IMR-90 (cell line): ENCODE measurements around the gene TSPAN4.

Experiments
- BHLHE40 ChIP-seq: fragments of 150-350 bp; IDR thresholded peaks from 2 replicates; pipeline ENCODE4 v1.6.1; 2016; ENCODE audit warnings: mild to moderate bottlenecking, low read depth, low read length
- CEBPB ChIP-seq: IDR thresholded peaks from 2 replicates; pipeline ENCODE4 v1.6.1; 2012; ENCODE audit warnings: low read depth, low read length, improper control_type of control experiment
- CHD1 ChIP-seq: IDR thresholded peaks from 2 replicates; pipeline ENCODE4 v1.6.1; 2012; ENCODE audit warnings: low read depth, low read length, improper control_type of control experiment
- FOS ChIP-seq: fragments of 150-350 bp; IDR thresholded peaks from 2 replicates; pipeline ENCODE4 v1.6.1; 2016; ENCODE audit warnings: low read depth, low read length
- MAZ ChIP-seq: IDR thresholded peaks from 2 replicates; pipeline ENCODE4 v1.6.1; 2012; ENCODE audit warnings: low read depth, mild to moderate bottlenecking, low read length, improper control_type of control experiment, moderate library complexity, borderline replicate concordance
- MXI1 ChIP-seq: IDR thresholded peaks from 2 replicates; pipeline ENCODE4 v1.6.1; 2012; ENCODE audit warnings: low read depth, mild to moderate bottlenecking, low read length, moderate library complexity, borderline replicate concordance
- POLR2A ChIP-seq: IDR thresholded peaks from 2 replicates; pipeline ENCODE4 v1.6.1; 2012; ENCODE audit warnings: mild to moderate bottlenecking, low read depth, low read length
- RAD21 ChIP-seq: IDR thresholded peaks from 2 replicates; pipeline ENCODE4 v1.6.1; 2012; ENCODE audit warnings: low read length, improper control_type of control experiment
- RCOR1 ChIP-seq: IDR thresholded peaks from 2 replicates; pipeline ENCODE4 v1.6.1; 2012; ENCODE audit warnings: mild to moderate bottlenecking, low read length, improper control_type of control experiment; ENCODE audit not compliant: insufficient replicate concordance
- TF ChIP-seq, protein P1 (sequence below): conservative IDR thresholded peaks from 2 replicates; pipeline ENCODE4 v1.5.1; 2012; ENCODE audit warnings: mild to moderate bottlenecking, low read depth, low read length, improper control_type of control experiment
- TF ChIP-seq, protein P2 (sequence below): fragments of 150-350 bp; IDR thresholded peaks from 2 replicates; pipeline ENCODE4 v1.6.1; 2017; ENCODE audit warnings: mild to moderate bottlenecking, antibody characterized with exemption, low read length, low read depth
- TF ChIP-seq, protein P3 (sequence below): fragments of 150-350 bp; IDR thresholded peaks from 2 replicates; pipeline ENCODE4 v1.6.1; 2016; ENCODE audit warnings: low read depth, mild to moderate bottlenecking, low read length, moderate library complexity, borderline replicate concordance

DNA sequence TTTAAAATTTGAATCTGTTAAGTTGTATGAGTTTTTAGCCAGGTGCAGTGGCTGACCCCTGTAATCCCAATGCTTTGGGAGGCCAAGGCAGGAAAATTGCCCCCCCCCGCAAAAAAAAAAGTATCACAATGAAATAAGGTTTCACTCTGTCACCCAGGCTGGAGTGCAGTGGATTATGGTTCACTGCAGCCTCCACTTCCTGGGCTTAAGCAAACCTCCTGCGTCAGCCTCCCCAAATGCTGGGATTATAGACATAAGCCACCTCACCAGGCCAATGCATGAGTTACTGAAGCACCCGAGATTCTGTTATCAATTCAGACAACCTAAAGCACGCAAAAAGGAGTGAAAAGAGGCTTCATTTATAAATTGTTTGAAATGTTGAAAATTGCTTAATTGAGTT is 70.4 kb downstream of the TSPAN4 start:
- TF ChIP-seq, protein P1, sequence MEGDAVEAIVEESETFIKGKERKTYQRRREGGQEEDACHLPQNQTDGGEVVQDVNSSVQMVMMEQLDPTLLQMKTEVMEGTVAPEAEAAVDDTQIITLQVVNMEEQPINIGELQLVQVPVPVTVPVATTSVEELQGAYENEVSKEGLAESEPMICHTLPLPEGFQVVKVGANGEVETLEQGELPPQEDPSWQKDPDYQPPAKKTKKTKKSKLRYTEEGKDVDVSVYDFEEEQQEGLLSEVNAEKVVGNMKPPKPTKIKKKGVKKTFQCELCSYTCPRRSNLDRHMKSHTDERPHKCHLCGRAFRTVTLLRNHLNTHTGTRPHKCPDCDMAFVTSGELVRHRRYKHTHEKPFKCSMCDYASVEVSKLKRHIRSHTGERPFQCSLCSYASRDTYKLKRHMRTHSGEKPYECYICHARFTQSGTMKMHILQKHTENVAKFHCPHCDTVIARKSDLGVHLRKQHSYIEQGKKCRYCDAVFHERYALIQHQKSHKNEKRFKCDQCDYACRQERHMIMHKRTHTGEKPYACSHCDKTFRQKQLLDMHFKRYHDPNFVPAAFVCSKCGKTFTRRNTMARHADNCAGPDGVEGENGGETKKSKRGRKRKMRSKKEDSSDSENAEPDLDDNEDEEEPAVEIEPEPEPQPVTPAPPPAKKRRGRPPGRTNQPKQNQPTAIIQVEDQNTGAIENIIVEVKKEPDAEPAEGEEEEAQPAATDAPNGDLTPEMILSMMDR: no peak
- TF ChIP-seq CHD1: no peak
- no peak for TF ChIP-seq MXI1
- no peak for TF ChIP-seq MAZ
- TF ChIP-seq, protein P2, sequence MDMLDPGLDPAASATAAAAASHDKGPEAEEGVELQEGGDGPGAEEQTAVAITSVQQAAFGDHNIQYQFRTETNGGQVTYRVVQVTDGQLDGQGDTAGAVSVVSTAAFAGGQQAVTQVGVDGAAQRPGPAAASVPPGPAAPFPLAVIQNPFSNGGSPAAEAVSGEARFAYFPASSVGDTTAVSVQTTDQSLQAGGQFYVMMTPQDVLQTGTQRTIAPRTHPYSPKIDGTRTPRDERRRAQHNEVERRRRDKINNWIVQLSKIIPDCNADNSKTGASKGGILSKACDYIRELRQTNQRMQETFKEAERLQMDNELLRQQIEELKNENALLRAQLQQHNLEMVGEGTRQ: no peak
- TF ChIP-seq POLR2A: no peak
- TF ChIP-seq FOS: no peak
- no peak for TF ChIP-seq RCOR1
- no peak for TF ChIP-seq BHLHE40
- TF ChIP-seq CEBPB: no peak
- no peak for TF ChIP-seq RAD21
- TF ChIP-seq, protein P3, sequence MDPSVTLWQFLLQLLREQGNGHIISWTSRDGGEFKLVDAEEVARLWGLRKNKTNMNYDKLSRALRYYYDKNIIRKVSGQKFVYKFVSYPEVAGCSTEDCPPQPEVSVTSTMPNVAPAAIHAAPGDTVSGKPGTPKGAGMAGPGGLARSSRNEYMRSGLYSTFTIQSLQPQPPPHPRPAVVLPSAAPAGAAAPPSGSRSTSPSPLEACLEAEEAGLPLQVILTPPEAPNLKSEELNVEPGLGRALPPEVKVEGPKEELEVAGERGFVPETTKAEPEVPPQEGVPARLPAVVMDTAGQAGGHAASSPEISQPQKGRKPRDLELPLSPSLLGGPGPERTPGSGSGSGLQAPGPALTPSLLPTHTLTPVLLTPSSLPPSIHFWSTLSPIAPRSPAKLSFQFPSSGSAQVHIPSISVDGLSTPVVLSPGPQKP: no peak
